GM12878 (cell line): ENCODE measurements around the gene OPCML. TPM values are rescaled to one million over a fixed set of nuclear protein-coding genes. Genes with fewer than 3 reads are reported as not detected.

Experiments used
- ATAC-seq: fragments of 200-7000 bp; cut with Tn5 transposase; 3 replicates; pipeline ENCODE4 v1.9.1; 2020; ENCODE audit warnings: mild to moderate bottlenecking, moderate library complexity
- BruUV-seq: library from RNA; stranded (reverse); fragments of 400-500 nt; replicated peaks from 2 replicates; lab custom pipeline; 2021; lab: Mats Ljungman, UMichigan
- CTCF ChIA-PET: fragments of 300-600 bp; sonication (Branson Sonifier 250); formaldehyde crosslinking; extraction: SDS; loops from one replicate; lab custom pipeline; 2021; ENCODE audit warnings: inconsistent platforms; lab: Yijun Ruan, JAX
- POLR2A ChIA-PET: fragments of 350-600 bp; formaldehyde crosslinking; extraction: SDS; loops from one replicate; lab custom pipeline; 2021; ENCODE audit warnings: inconsistent platforms; lab: Charles Lee
- RAD21 ChIA-PET: fragments of 300-600 bp; sonication (Branson Sonifier 250); formaldehyde crosslinking; loops from one replicate; lab custom pipeline; 2023; ENCODE audit warnings: antibody characterized with exemption; ENCODE audit not compliant: unreplicated experiment; lab: Charles Lee
- SMC1A ChIA-PET: fragments of 300-600 bp; sonication (Branson Sonifier 250); formaldehyde crosslinking; loops from one replicate; lab custom pipeline; 2023; ENCODE audit not compliant: unreplicated experiment, uncharacterized antibody; lab: Charles Lee
- DNase-seq: peaks from one replicate; pipeline ENCODE4 v3.0.0-alpha.2; 2011; ENCODE audit warnings: low read depth, low spot score
- FAIRE-seq: peaks from 3 replicates; lab custom pipeline; 2011; peaks lifted over from hg19 to GRCh38; lab: Jason Lieb, UNC
- H2AFZ ChIP-seq: 2 replicates; pipeline ENCODE4 v1.6.0; 2011; ENCODE audit warnings: low read depth, low read length, control low read depth; ENCODE audit not compliant: control insufficient read depth
- H3K27ac ChIP-seq: 2 replicates; pipeline ENCODE4 v1.5.1; 2011; ENCODE audit warnings: control low read depth; ENCODE audit not compliant: control insufficient read depth, insufficient read depth
- H3K27me3 ChIP-seq, 2 experiments: replicated peaks in 1 of 2; 2 replicates each; pipeline versions ENCODE4 v1.6.0 to v1.6.1; 2011; ENCODE audit warnings: low read length in 1 of 2; ENCODE audit not compliant: control insufficient read depth in 2 of 2, insufficient read depth in 2 of 2
- H3K36me3 ChIP-seq, 2 experiments: 2 replicates each; pipeline ENCODE4 v1.5.1; 2011; ENCODE audit warnings: low read length in 1 of 2; ENCODE audit not compliant: control insufficient read depth in 2 of 2, insufficient read depth in 2 of 2
- H3K4me1 ChIP-seq: 2 replicates; pipeline ENCODE4 v1.6.1; 2011; ENCODE audit warnings: mild to moderate bottlenecking, low read length, moderate library complexity, mixed read lengths; ENCODE audit not compliant: control insufficient read depth, insufficient read depth
- H3K4me2 ChIP-seq: 2 replicates; pipeline ENCODE4 v1.6.0; 2011; ENCODE audit warnings: control low read depth; ENCODE audit not compliant: control insufficient read depth, insufficient read depth
- H3K4me3 ChIP-seq: fragments of 200-600 bp; sonication (generic); 2 replicates; pipeline ENCODE4 v1.5.1; 2016
- H3K79me2 ChIP-seq: 2 replicates; pipeline ENCODE4 v1.6.0; 2011; ENCODE audit warnings: low read length; ENCODE audit not compliant: control insufficient read depth, insufficient read depth
- H3K9ac ChIP-seq: 2 replicates; pipeline ENCODE4 v1.8.0; 2011; ENCODE audit warnings: low read length, control low read depth, mixed read lengths; ENCODE audit not compliant: control insufficient read depth, insufficient read depth
- H3K9me3 ChIP-seq: replicated peaks from 3 replicates; pipeline ENCODE4 v1.5.1; 2011; ENCODE audit warnings: mild to moderate bottlenecking, low read length; ENCODE audit not compliant: control insufficient read depth, insufficient read depth
- H4K20me1 ChIP-seq: 2 replicates; pipeline ENCODE4 v1.6.0; 2011; ENCODE audit not compliant: control insufficient read depth, insufficient read depth
- BHLHE40 ChIP-seq, 2 experiments: fragments of 450-650 bp in 1 of 2; IDR thresholded peaks; 2 replicates each; pipeline ENCODE4 v1.6.1; 2011 to 2017; ENCODE audit warnings: low read depth in 2 of 2, borderline replicate concordance in 1 of 2, improper control_type of control experiment in 1 of 2, low read length in 1 of 2, mild to moderate bottlenecking in 1 of 2
- MEF2A ChIP-seq: IDR thresholded peaks from 2 replicates; pipeline ENCODE4 v1.6.1; 2011; ENCODE audit warnings: low read depth, mild to moderate bottlenecking, low read length, moderate library complexity; ENCODE audit not compliant: insufficient read depth
- SMAD5 ChIP-seq: IDR thresholded peaks from 2 replicates; pipeline ENCODE4 v1.6.1; 2016; ENCODE audit warnings: antibody characterized with exemption, low read depth
- WGBS: methylation state at CpG from one replicate; pipeline ENCODE4 v1.1.6; 2016; ENCODE audit warnings: low lambda C conversion rate; ENCODE audit not compliant: insufficient replicate concordance, insufficient coverage; ENCODE audit errors: missing lambda C conversion rate; 5-methylcytosine and 5-hydroxymethylcytosine counted together
- in situ Hi-C: fragments of 300-500 bp; cut with MboI; formaldehyde crosslinking; loops from 9 replicates; pipeline ENCODE4 v1.14.3; 2018; ENCODE audit warnings: mixed read lengths
- intact Hi-C: fragments of 100-400 bp; cut with micrococcal nuclease; formaldehyde crosslinking; loops from one replicate; pipeline ENCODE4 v1.14.2; 2022; ENCODE audit not compliant: unreplicated experiment
- polyA plus RNA-seq, 11 experiments: library from polyadenylated mRNA; depleted of rRNA in 4 of 11; unstranded in 6 of 11; stranded (reverse) in 5 of 11; fragments of >200 nt; fragmentation: Nextera tagmentation in 4 of 11; fragmentation: Illumina TruSeq in 1 of 11; extraction: Ambion mirVana in 4 of 11; extraction: Trizol in 1 of 11; gene quantifications; 1 replicate in 1 of 11; 2 replicates in 10 of 11; pipeline versions ENCODE4 v1.2.1 to v1.2.3, GENCODE V29; 2011 to 2016; ENCODE audit warnings: inconsistent platforms in 2 of 11, missing spikeins in 2 of 11, low read depth in 1 of 11
- total RNA-seq, 4 experiments: library from RNA; depleted of rRNA in 3 of 4; stranded (reverse); fragments of >200 nt in 3 of 4; fragmentation: Illumina TruSeq in 1 of 4; extraction: Trizol in 1 of 4; gene quantifications; 2 replicates each; pipeline versions ENCODE4 v1.2.1 to v1.2.3, GENCODE V29; 2013 to 2021
- TF ChIP-seq, protein P1 (sequence below): fragments of 450-650 bp; formaldehyde crosslinking; IDR thresholded peaks from 2 replicates; pipeline ENCODE4 v1.5.0; 2022; ENCODE audit warnings: mild to moderate bottlenecking, missing genetic modification characterization
- TF ChIP-seq, protein P2 (sequence below): fragments of 450-650 bp; IDR thresholded peaks from 2 replicates; pipeline ENCODE4 v1.6.1; 2016; ENCODE audit warnings: mild to moderate bottlenecking

OPCML gene
- total and polyA plus RNA-seq, 10 of the 15 experiments (the other 5 are each of a cell fraction or from before 2014, with no cell fraction given), result 0.84 TPM; not detected in 9

DNA sequence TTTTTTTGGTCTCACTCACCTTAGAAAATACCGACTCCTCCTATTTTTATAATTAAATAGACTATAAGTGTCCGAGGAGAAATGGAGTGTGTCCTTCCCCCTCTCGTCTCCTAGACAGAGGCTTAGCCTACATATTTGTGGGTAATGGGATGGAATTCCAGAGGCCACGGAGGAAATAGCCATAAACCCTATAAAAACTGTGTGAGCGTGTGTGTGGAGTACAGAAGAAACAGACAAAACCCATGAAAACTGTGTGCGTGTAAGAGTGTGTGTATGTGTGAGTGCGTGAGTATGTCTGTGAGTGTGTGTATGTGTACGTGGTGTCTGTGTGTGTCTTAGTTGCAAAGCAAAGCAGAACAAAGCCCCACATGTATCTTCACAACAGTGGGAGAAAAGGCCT, 883.5 kb downstream of the OPCML start:
- Histone ChIP-seq H3K4me1 (no peaks in the 10 kb centered on the region), H3K79me2 (no peaks in the 10 kb centered on the region), H3K9ac (no peak overlapping the region), H3K27ac (no peak overlapping the region), H3K4me3 (no peak overlapping the region), H2AFZ (no peak overlapping the region), H4K20me1 (no peaks in the 10 kb centered on the region), H3K36me3 (no peaks in the 10 kb centered on the region), H3K27me3 (no peaks in the 10 kb centered on the region; a peak in 2 of 4 replicates), H3K9me3 (no peaks in the 10 kb centered on the region), H3K4me2 (no peak overlapping the region)
- CTCF ChIA-PET, result no interaction called here
- no TSS peak for BruUV-seq
- RAD21 ChIA-PET, result no interaction called here
- in situ Hi-C loops, result no loop called here
- TF ChIP-seq, protein P1, sequence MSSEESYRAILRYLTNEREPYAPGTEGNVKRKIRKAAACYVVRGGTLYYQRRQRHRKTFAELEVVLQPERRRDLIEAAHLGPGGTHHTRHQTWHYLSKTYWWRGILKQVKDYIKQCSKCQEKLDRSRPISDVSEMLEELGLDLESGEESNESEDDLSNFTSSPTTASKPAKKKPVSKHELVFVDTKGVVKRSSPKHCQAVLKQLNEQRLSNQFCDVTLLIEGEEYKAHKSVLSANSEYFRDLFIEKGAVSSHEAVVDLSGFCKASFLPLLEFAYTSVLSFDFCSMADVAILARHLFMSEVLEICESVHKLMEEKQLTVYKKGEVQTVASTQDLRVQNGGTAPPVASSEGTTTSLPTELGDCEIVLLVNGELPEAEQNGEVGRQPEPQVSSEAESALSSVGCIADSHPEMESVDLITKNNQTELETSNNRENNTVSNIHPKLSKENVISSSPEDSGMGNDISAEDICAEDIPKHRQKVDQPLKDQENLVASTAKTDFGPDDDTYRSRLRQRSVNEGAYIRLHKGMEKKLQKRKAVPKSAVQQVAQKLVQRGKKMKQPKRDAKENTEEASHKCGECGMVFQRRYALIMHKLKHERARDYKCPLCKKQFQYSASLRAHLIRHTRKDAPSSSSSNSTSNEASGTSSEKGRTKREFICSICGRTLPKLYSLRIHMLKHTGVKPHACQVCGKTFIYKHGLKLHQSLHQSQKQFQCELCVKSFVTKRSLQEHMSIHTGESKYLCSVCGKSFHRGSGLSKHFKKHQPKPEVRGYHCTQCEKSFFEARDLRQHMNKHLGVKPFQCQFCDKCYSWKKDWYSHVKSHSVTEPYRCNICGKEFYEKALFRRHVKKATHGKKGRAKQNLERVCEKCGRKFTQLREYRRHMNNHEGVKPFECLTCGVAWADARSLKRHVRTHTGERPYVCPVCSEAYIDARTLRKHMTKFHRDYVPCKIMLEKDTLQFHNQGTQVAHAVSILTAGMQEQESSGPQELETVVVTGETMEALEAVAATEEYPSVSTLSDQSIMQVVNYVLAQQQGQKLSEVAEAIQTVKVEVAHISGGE, result no peak
- no peak for TF ChIP-seq MEF2A
- TF ChIP-seq, protein P2, sequence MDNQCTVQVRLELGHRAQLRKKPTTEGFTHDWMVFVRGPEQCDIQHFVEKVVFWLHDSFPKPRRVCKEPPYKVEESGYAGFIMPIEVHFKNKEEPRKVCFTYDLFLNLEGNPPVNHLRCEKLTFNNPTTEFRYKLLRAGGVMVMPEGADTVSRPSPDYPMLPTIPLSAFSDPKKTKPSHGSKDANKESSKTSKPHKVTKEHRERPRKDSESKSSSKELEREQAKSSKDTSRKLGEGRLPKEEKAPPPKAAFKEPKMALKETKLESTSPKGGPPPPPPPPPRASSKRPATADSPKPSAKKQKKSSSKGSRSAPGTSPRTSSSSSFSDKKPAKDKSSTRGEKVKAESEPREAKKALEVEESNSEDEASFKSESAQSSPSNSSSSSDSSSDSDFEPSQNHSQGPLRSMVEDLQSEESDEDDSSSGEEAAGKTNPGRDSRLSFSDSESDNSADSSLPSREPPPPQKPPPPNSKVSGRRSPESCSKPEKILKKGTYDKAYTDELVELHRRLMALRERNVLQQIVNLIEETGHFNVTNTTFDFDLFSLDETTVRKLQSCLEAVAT, result no peak
- TF ChIP-seq BHLHE40 (IDR thresholded peaks at IDR 0.05; ENCODE audit: borderline replicate concordance in 1 of 2, low read depth in 2 of 2, low read length in 1 of 2), result no peak
- no peak for TF ChIP-seq SMAD5
- intact Hi-C loops, result no loop called here
- ATAC-seq, result no peak
- POLR2A ChIA-PET, result no interaction called here
- DNase-seq, result no peak
- SMC1A ChIA-PET, result no interaction called here
- no peak for FAIRE-seq
- WGBS, result 30% methylated on average over 8 of the region's 8 CpGs
